ENCODE results near the gene CNTNAP2. TPM values are rescaled to one million over a fixed set of nuclear protein-coding genes. Genes with fewer than 3 reads are reported as not detected.
"Not testable (repeated sequence)": the region's sequence is repeated elsewhere in the genome, so short reads cannot be mapped to it uniquely, and the experiment has no call there.

The CNTNAP2 gene
- total and polyA plus RNA-seq, 4 donors: not detected

DNA sequence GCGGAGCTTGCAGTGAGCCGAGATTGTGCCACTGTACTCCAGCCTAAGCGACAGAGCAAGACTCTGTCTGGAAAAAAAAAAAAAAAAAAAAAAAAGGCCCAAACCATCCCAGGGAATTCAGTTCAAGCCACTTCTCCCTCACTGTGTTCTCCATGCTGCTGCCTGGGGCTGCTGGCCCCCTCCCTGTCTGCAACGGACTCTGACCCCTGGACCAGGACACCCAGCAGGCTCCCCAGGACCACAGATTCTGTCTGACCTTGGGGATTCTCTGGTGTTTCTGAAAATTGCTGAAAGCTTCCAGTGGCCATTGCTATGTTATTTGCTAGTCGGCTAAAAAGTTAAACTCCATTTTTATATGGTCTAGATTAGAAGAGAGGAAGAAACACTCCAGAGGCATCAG is 2212.3 kb downstream of the CNTNAP2 start:
- Histone ChIP-seq H3K36me3 (ENCODE audit: control insufficient read depth in 1 of 2, insufficient read depth in 2 of 2, low read length in 1 of 2) (no peaks in the 10 kb centered on the region), H3K9me3 (ENCODE audit: control insufficient read depth, low read length) (peaks cover 2% of the 10 kb centered on the region), H3K27me3 (ENCODE audit: control insufficient read depth in 1 of 2, insufficient read depth in 2 of 2, low read length in 1 of 2) (no peaks in the 10 kb centered on the region), H3K27ac (ENCODE audit: low read depth in 1 of 2, low read length in 2 of 2) (no peak overlapping the region), H3K4me1 (ENCODE audit: control insufficient read depth in 1 of 2, insufficient read depth in 2 of 2, low read length in 2 of 2) (no peaks in the 10 kb centered on the region), H3K4me3 (ENCODE audit: low read length in 2 of 2) (no peak overlapping the region)
- WGBS, 2 donors: 81 to 84% methylated on average over 5 of the region's 5 CpGs
- no peak for ATAC-seq (ENCODE audit: low FRiP score)
- DNase-seq: no peak
- intact Hi-C loops (cut with DNase I): no loop called here

DNA sequence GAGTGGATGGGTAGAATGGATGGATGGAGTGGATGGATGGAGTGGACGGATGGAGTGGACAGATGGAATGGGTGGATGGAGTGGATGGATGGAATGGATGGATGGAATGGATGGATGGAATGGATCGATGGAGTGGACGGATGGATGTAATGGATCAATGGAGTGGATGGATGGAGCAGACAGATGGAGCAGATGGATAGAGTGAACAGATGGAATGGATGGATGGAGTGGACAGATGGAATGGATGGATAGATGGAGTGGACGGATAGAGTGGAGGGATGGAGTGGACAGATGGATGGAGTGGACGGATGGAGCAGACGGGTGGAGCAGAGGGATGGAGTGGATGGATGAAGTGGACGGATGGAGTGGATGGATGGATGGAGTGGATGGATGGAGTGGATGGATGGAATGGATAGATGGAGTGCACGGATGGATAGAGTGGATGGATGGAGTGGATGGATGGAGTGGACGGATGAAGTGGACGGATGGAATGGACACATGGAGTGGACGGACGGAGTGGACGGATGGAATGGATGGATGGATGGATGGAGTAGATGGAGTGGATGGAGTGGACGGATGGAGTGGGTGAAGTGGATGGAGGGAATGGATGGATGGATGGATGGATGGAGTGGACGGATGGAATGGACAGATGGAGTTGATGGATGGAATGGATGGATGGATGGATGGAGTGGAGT is 2213.7 kb downstream of the CNTNAP2 start:
- intact Hi-C loops (cut with DNase I): no loop called here
- DNase-seq (no peak), ATAC-seq (ENCODE audit: low FRiP score) (no peak)
- H3K4me3 ChIP-seq (ENCODE audit: low read length in 2 of 2): no peak overlapping the region
- no peaks in the 10 kb centered on the region for H3K4me1 ChIP-seq (ENCODE audit: control insufficient read depth in 1 of 2, insufficient read depth in 2 of 2, low read length in 2 of 2)
- no peak overlapping the region for H3K27ac ChIP-seq (ENCODE audit: low read depth in 1 of 2, low read length in 2 of 2)
- no peaks in the 10 kb centered on the region for H3K36me3 ChIP-seq (ENCODE audit: control insufficient read depth in 1 of 2, insufficient read depth in 2 of 2, low read length in 1 of 2)
- peaks cover 2% of the 10 kb centered on the region for H3K9me3 ChIP-seq (ENCODE audit: control insufficient read depth, low read length)
- 88 to 94% methylated on average over 15 of the region's 15 CpGs for WGBS, 2 donors
- no peaks in the 10 kb centered on the region for H3K27me3 ChIP-seq (ENCODE audit: control insufficient read depth in 1 of 2, insufficient read depth in 2 of 2, low read length in 1 of 2)

DNA sequence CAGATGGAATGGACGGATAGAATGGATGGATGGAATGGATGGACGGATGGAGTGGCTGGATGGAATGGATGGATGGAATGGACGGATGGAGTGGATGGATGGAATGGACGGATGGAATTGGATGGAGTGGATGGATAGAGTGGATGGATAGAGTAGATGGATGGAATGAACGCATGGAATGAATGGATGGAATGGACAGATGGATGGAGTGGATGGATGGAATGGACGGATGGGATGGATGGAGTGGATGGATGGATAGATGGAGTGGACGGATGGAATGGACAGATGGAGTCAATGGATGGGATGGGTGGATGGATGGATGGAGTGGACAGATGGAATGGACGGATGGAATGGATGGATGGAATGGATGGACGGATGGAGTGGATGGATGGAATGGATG is 2214.2 kb downstream of the CNTNAP2 start:
- WGBS, 2 donors: 90% methylated on average over 9 of the region's 9 CpGs
- Histone ChIP-seq H3K27me3 (ENCODE audit: control insufficient read depth in 1 of 2, insufficient read depth in 2 of 2, low read length in 1 of 2) (no peaks in the 10 kb centered on the region), H3K27ac (ENCODE audit: low read depth in 1 of 2, low read length in 2 of 2) (no peak overlapping the region), H3K36me3 (ENCODE audit: control insufficient read depth in 1 of 2, insufficient read depth in 2 of 2, low read length in 1 of 2) (no peaks in the 10 kb centered on the region), H3K4me3 (ENCODE audit: low read length in 2 of 2) (no peak overlapping the region), H3K9me3 (ENCODE audit: control insufficient read depth, low read length) (peaks cover 2% of the 10 kb centered on the region), H3K4me1 (ENCODE audit: control insufficient read depth in 1 of 2, insufficient read depth in 2 of 2, low read length in 2 of 2) (no peaks in the 10 kb centered on the region)
- ATAC-seq (ENCODE audit: low FRiP score) (no peak), DNase-seq (no peak)
- intact Hi-C loops (cut with DNase I): no loop called here

DNA sequence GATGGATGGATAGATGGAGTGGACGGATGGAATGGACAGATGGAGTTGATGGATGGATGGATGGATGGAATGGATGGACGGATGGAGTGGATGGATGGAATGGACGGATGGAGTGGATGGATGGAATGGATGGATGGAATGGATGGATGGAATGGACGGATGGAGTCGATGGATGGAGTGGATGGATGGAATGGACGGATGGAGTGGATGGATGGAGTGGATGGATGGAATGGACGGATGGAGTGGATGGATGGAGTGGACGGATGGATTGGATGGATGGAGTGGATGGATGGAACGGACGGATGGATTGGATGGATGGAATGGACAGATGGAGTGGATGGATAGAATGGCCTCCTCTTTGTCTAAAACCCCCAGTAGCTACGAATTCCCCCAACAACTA is 2214.9 kb downstream of the CNTNAP2 start:
- H3K4me1 ChIP-seq (ENCODE audit: control insufficient read depth in 1 of 2, insufficient read depth in 2 of 2, low read length in 2 of 2); intact Hi-C loops (cut with DNase I); ATAC-seq (ENCODE audit: low FRiP score); H3K36me3 ChIP-seq (ENCODE audit: control insufficient read depth in 1 of 2, insufficient read depth in 2 of 2, low read length in 1 of 2); H3K4me3 ChIP-seq (ENCODE audit: low read length in 2 of 2); H3K9me3 ChIP-seq (ENCODE audit: control insufficient read depth, low read length); H3K27me3 ChIP-seq (ENCODE audit: control insufficient read depth in 1 of 2, insufficient read depth in 2 of 2, low read length in 1 of 2); DNase-seq; H3K27ac ChIP-seq (ENCODE audit: low read depth in 1 of 2, low read length in 2 of 2): not testable (repeated sequence)
- 77 to 83% methylated on average over 11 of the region's 11 CpGs for WGBS, 2 donors

DNA sequence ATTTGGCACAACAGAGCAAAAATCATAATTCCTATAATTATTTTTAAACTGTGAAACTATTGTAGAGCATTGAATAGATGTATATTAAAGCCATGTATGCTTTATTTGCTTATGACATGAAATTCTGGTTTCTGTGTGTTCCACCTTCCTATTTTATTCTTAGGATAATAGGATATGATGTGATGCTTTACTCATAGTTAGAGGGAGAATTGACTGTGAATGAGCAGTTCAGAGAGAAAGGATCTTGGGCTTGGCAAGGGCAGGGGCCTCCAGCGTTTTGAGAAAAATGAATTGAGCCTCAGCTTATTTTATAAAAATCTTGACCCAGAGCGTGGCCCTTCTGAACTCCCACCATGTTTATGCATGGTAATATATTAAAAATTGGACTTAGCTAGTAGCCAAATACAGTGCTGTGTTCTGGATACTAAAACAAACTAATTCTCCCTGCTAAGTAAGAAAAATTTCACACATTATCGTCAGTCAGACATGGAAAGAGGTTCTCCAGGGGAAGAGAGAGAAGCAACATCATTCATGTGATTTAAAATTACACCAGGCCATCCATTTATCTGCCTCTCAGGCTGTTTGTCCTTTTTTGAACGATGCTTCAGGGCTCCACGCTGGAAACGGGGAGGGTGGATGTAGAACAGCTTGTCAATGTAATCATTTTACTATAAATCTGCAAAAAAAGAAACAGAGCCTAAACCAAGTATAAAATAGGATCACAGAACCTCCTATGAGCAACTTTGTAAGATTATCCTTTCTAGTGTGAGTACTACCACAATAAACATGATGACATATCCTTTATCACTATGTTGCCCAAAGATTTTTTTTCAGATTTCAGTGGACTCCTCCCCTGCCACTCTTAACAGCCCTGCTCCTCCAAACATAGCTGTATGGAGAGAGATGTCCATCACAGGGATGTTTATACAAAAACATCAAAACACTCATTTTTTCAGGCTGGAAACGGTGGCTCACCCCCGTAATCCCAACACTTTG is 2215.9 kb downstream of the CNTNAP2 start:
- WGBS, 2 donors: 60 to 73% methylated on average over 8 of the region's 8 CpGs
- Histone ChIP-seq H3K27me3 (ENCODE audit: control insufficient read depth in 1 of 2, insufficient read depth in 2 of 2, low read length in 1 of 2) (no peaks in the 10 kb centered on the region), H3K4me1 (ENCODE audit: control insufficient read depth in 1 of 2, insufficient read depth in 2 of 2, low read length in 2 of 2) (no peaks in the 10 kb centered on the region), H3K27ac (ENCODE audit: low read depth in 1 of 2, low read length in 2 of 2) (no peak overlapping the region), H3K9me3 (ENCODE audit: control insufficient read depth, low read length) (peaks cover 2% of the 10 kb centered on the region), H3K4me3 (ENCODE audit: low read length in 2 of 2) (no peak overlapping the region), H3K36me3 (ENCODE audit: control insufficient read depth in 1 of 2, insufficient read depth in 2 of 2, low read length in 1 of 2) (no peaks in the 10 kb centered on the region)
- DNase-seq (no peak), ATAC-seq (ENCODE audit: low FRiP score) (no peak)
- intact Hi-C loops (cut with DNase I): no loop called here

DNA sequence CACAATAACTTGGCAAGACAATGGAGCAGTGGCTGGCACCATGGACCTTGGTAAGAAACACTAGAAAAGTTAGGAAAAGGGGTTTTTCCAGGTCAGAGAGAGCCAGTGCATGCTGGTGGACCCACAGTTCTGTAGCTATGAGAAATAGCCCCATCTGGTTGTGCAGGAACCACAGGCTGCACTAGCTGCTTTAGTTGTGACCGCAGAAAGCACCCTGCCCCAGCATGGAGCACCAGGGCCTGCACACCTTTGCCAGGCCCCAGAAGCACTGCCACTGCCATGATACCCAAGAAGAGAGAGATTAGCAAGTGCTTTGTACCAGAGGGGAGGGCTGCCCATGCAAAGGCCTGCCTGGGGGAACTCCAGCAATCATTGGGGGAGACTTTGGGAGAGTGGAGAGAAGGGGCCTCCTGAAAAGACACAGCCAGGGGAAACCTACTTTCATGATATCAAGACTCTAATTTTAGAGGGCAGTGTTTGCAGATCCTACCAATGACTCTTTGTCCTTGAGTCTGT is 2217.9 kb downstream of the CNTNAP2 start:
- DNase-seq: no peak
- Histone ChIP-seq H3K9me3 (ENCODE audit: control insufficient read depth, low read length) (peaks cover 2% of the 10 kb centered on the region), H3K27me3 (ENCODE audit: control insufficient read depth in 1 of 2, insufficient read depth in 2 of 2, low read length in 1 of 2) (no peaks in the 10 kb centered on the region), H3K4me1 (ENCODE audit: control insufficient read depth in 1 of 2, insufficient read depth in 2 of 2, low read length in 2 of 2) (no peaks in the 10 kb centered on the region), H3K4me3 (ENCODE audit: low read length in 2 of 2) (no peak overlapping the region), H3K36me3 (ENCODE audit: control insufficient read depth in 1 of 2, insufficient read depth in 2 of 2, low read length in 1 of 2) (no peaks in the 10 kb centered on the region), H3K27ac (ENCODE audit: low read depth in 1 of 2, low read length in 2 of 2) (no peak overlapping the region)
- WGBS, 2 donors: 90 to 100% methylated on average over 1 of the region's 1 CpG
- intact Hi-C loops (cut with DNase I): no loop called here
- ATAC-seq (ENCODE audit: low FRiP score): no peak

DNA sequence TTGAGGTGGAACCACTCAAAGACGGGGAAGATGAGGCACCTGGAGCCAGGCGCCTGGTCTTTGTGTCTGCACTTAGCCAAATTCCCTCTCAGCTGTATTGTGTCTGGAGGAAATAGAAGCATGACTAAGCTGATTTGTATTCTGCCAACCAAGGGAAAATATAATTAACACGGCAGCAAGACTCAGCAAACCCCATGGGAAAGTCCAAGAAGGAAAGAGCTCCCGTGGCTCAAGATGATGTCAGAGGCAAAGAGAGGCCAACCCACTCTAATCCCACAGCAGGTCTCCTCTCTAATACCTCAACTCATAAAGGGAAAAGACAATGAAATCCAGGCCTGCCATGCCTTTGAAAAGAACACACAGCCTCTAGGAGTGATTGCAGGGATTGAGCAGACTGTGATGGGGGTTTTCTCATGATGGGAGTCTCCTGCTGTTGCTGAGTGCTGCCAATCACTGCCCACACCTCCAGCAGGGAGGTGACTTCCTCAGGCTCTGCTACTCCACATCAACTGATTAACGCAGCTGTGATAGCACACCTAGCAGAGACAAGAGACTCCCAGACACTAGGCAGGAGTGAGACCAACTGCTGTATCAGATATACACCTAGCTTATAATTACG is 2218.5 kb downstream of the CNTNAP2 start:
- 31 to 46% methylated on average over 6 of the region's 6 CpGs for WGBS, 2 donors
- Histone ChIP-seq H3K9me3 (ENCODE audit: control insufficient read depth, low read length) (peaks cover 2% of the 10 kb centered on the region), H3K4me1 (ENCODE audit: control insufficient read depth in 1 of 2, insufficient read depth in 2 of 2, low read length in 2 of 2) (no peaks in the 10 kb centered on the region), H3K36me3 (ENCODE audit: control insufficient read depth in 1 of 2, insufficient read depth in 2 of 2, low read length in 1 of 2) (no peaks in the 10 kb centered on the region), H3K27ac (ENCODE audit: low read depth in 1 of 2, low read length in 2 of 2) (no peak overlapping the region), H3K27me3 (ENCODE audit: control insufficient read depth in 1 of 2, insufficient read depth in 2 of 2, low read length in 1 of 2) (no peaks in the 10 kb centered on the region), H3K4me3 (ENCODE audit: low read length in 2 of 2) (no peak overlapping the region)
- ATAC-seq (ENCODE audit: low FRiP score): no peak
- DNase-seq: no peak
- intact Hi-C loops (cut with DNase I): no loop called here

DNA sequence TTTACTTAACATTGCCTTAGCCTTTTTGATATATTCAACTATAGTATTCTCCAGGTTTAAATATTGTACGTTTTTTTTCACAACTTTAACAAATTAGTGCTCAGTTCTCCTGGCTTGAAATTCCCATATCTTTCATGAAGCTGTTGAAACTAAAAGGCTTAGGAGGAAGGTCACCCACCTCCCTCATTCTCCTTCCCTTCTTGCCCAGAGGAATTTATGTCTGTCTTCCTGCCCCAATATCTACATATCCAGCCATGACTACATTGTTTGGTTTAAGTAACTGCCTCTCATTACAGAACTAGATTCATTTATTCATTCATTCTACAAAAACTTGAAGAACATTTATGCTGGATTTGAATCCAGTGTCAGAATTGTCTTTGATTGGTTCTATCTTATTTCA is 2219.2 kb downstream of the CNTNAP2 start:
- H3K27me3 ChIP-seq (ENCODE audit: control insufficient read depth in 1 of 2, insufficient read depth in 2 of 2, low read length in 1 of 2): peaks cover 0 to under 1% of the 10 kb centered on the region in 2 donors

More for the DNA sequence above, 2219.2 kb downstream of the CNTNAP2 start:
- 61 to 62% methylated on average over 1 of the region's 1 CpG for WGBS, 2 donors
- H3K9me3 ChIP-seq (ENCODE audit: control insufficient read depth, low read length): no peaks in the 10 kb centered on the region
- no peak overlapping the region for H3K4me3 ChIP-seq (ENCODE audit: low read length in 2 of 2)
- H3K36me3 ChIP-seq (ENCODE audit: control insufficient read depth in 1 of 2, insufficient read depth in 2 of 2, low read length in 1 of 2): no peaks in the 10 kb centered on the region
- H3K27ac ChIP-seq (ENCODE audit: low read depth in 1 of 2, low read length in 2 of 2): no peak overlapping the region
- ATAC-seq (ENCODE audit: low FRiP score) (no peak), DNase-seq (no peak)
- intact Hi-C loops (cut with DNase I): no loop called here
- no peaks in the 10 kb centered on the region for H3K4me1 ChIP-seq (ENCODE audit: control insufficient read depth in 1 of 2, insufficient read depth in 2 of 2, low read length in 2 of 2)

All from aorta (tissue), 5 donors.